Activated CD4-positive, alpha-beta T cell treated with anti-CD3 and anti-CD28 coated beads, Interleukin-2, Interleukin-4, amounts not matched to agents 100 ng/mL and 50 ng/mL, durations not matched to agents 16 hours and 8 hours (primary cell): ENCODE results near the gene THSD7A.

Experiments used
- DNase-seq: peaks from one replicate; pipeline ENCODE4 v3.0.0-alpha.2; 2020; ENCODE audit warnings: low spot score

The THSD7A gene

GRCh38 chr7:11706666-11707605, 125.1 kb downstream of the THSD7A start:
- no peak for DNase-seq

GRCh38 chr7:11703829-11704228, 128.2 kb downstream of the THSD7A start:
- no peak for DNase-seq

- no peak for DNase-seq
These were observed 129.1 kb downstream of the THSD7A start for GRCh38 chr7:11702938-11703337.

GRCh38 chr7:11701829-11702560, 130.0 kb downstream of the THSD7A start:
- no peak for DNase-seq

DNA sequence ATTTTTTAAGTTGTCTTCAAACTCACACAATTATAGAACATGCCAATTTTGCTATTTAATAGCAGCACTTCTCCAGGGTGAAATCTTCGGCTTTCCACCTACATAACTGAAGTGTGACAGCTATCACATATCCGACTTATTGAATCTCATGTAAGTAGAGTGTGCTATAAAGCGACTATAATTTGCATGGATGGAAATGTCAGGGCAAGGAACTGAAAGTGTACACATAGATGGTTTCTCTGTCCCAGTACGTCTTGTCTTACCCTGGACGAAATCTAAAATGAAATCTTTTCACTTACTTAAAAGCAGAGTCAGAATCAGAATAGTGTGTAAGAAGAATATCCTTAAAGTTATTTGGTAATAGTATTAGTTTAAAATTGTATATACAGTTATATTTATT, 132.3 kb downstream of the THSD7A start:
- DNase-seq: no peak

GRCh38 chr7:11698384-11698871, 133.6 kb downstream of the THSD7A start:
- no peak for DNase-seq

GRCh38 chr7:11690395-11690794, 141.6 kb downstream of the THSD7A start:
- DNase-seq: no peak

DNA sequence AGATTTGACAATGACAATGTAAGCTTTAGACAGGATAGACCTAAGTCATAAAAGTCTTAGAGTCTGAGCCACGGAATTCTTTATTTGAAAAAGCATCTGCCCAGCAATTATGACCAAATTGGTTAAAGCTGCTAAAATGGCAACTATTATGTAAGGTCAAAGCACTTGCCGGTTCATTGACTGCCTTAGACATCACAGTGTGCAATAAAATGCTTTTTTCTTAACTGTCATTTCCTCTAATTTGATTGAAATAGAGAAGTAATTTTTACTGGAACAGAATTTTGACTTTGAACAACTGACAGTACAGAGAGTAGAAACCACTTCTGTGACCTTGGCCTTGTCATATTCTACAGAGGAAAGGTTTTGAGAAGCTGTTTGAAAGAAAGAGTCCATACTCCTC, 142.9 kb downstream of the THSD7A start:
- DNase-seq: no peak

DNA sequence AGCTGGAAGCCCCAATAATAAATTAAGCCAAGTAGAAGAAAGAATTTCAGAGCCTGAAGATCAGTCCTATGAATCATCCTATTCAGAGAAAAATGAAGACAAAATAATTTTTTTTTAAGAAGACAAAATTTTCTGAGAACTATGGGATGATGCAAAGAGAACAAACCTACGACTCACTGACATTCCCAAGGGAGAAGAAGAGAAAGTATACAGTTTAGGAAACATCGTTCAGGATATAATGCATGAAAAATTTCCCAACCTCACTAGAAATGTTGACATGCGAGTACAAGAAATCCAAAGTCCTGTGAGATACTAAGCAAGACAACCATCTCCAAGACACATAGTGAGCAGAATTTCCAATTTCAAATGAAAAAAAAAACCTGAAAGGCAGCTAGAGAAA, 150.5 kb downstream of the THSD7A start:
- no peak for DNase-seq

DNA sequence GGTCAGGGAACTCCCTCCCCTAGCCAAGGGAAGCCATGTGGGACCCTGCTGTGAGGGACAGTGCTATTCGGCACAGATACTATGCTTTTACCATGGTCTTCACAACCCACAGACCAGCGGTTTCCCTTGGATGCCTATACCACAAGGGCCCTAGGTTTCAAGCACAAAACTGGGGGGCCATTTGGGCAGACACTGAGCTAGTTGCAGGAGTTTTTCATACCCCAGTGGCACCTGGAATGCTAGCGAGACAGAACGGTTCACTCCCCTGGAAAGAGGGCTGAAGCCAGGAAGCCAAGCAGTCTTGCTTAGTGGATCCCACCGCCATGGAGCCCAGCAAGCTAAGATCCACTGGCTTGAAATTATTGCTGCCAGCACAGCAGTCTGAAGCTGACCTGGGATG, 156.8 kb downstream of the THSD7A start:
- no peak for DNase-seq

DNA sequence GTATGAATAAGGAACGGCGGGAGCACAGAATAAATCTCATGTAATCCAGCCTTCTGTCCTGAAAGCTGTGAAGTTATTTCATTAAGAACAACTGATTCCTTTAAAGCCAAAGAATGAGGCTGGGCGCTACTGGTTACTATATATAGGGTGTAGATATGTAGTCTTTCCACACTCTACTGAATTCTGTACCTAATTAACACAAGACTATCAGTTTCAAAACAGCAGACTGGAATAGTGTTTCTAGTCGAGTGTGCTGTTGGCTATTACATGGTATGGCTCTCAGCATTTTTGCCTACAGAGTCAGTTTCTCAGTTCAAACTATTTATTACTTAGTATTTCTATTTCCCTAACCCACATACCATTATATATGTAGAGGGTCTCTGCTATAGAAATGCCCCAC, 163.3 kb downstream of the THSD7A start:
- DNase-seq: no peak

DNA sequence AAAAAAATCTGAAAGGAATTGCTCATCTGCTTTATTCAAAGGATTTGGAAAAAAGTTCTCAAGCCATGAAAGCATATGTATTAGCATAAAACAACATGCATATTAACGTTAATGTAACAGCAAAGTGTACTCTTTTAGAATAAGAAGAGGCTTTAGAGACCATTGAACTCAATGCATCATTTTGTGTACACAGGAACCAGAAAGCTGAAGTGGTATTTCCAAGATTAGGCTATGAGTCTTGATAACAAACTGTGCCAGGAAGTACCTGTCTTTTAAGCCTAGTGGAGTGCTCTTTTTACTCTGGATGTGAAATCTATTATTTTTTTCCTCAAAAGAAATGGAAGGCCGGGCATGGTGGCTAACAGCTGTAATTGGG, 164.2 kb downstream of the THSD7A start:
- DNase-seq: no peak

DNA sequence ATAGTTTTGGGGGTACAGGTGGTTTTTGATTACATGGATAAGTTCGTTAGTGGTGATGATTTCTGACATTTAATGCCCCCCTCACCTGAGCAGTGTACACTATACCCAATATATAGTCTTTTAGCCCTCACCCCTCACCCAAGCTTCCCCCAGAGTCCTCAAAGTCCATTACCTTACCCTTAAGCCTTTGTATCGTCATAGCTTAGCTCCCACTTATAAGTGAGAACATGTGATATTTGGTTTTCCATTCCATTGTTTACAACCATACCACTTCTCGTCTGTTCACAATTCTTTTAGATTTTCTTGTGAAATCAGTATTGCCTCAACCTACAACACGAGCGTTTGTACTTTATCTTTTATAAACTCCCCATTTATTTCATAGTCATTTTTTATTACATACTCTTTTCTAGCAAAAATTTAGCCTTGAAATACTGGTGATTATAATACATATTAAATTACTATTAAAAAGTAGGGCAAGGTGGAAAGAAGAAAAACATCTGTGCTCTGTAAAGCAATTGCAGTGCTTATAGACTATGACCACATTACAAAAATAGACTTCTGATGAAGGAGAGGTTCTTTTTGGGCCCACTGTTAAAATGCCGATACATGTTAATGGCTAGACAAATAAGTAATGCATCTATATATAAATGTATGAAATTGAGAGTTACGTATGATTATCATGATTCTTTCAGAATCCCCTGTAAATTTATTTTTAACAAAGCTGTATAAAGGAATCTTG, 164.8 kb downstream of the THSD7A start:
- DNase-seq: no peak

DNA sequence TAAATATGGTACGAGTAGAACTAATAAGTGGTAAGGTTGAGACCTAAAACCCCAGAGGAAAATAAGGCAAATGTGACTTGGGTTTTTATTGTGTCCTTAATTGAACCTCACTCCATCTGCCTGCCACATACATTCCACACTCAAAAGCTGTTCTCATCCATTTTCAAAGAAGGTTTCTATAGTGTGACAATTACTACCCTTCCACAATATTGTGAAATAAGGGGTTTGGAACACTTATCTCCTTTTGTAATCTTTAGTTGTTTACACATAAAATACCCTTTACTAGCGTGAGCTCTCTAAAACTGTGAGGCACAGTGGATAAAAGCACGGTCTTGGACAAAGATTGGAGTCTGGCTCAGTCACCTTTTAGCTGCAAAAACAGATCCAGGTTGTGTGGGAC, 166.6 kb downstream of the THSD7A start:
- DNase-seq: no peak

- no peak for DNase-seq
These were observed 176.4 kb downstream of the THSD7A start for GRCh38 chr7:11655642-11656041.

DNA sequence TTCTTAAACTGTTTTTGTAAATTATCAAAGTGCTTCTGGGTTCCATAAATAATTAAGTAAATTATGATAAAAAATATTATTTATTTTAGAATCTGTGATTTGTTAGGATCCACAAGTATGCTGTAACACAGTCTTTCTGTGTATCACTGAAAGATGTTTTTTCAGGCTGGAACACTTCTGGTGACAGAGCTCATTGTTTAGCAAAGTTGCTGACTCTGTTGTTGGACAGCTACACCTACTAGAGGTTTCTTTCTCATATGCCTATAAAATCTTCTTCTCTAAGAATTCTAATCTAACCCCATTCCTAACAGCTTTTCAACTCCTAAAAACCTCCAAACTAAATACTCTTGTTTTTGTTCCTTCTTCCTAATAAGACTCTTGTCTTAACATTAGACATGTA, 176.8 kb downstream of the THSD7A start:
- DNase-seq: no peak

DNA sequence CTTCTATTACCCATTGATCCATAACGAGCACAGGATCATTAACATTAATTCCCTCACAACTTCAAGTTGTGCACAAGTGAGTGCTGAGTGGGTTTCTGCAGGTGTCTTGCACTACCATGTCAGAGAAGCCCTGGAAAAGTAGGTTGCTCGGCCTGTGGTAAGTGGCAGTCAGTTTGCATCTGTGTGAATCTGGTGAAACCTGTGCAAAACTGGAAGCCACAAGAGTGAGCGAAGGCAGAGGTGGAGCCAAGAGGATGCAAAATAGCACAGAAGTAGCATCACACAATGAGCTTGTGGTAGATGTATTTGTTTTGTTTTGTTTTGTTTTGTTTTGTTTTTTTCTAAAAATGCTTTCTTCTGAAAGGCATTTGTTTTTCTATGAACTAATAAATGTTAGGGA, 181.5 kb downstream of the THSD7A start:
- DNase-seq: no peak

DNA sequence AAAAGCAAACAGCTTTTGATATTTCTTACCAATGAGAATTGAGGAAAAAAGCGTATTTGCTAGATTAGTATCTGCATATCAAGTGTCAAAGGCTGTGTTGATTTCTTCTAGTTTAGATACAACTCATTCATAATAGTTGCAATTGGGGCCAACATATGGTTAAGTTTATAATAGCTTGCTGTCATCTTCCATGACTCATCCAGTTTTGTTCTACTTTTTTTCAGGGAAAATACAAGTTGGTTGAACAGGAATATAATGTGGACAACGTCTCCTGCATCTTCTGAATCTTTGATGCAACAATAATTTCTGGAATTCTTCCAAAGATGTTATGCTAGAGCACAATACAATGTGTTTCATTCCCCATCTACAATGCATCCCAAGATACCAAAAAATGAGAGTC, 182.0 kb downstream of the THSD7A start:
- no peak for DNase-seq

DNA sequence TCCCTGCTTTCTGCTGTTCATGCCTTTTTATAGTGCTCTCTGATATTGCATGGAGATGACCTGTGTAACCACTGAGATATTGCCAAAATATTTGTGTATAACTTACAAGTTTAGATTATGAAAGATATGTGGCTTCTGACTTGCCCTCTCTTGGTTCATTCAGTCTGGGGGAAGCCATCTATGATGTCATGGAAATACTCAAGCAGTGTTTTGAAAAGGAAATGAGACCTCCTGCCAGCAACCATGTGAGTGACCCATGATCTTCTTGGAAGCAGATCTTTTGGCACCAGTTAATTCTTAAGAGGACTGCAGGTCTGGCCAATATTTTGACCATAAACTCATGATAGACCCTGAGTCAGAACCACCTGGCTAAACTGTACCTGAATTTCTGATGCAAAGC, 183.0 kb downstream of the THSD7A start:
- DNase-seq: no peak

- DNase-seq: no peak
These were observed 183.9 kb downstream of the THSD7A start for GRCh38 chr7:11648101-11648500.

DNA sequence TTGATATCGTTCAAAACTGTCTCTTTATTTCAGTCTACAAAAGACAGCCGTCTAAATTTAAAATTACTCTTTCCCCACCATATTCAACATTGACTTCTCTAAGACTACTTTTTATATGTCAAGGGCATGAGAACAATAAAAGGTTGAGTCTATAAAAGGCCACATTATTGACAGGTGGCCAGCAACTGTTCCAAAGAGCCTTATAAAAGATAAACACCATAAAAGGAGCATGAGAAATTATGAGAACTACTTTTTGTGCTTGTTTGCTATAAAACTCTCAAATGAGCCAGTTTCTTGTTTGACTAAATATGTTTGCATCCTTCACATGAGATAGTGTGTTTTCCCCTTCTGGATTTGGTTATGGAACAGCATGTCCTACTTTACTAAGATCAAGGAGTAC, 189.2 kb downstream of the THSD7A start:
- no peak for DNase-seq

GRCh38 chr7:11642276-11642675, 189.7 kb downstream of the THSD7A start:
- no peak for DNase-seq
